SK-N-SH treated with all-trans-retinoic acid at 6 μM for 48 hours (cell line): ENCODE measurements around the gene C20orf144.

Source experiments
- ATAC-seq: fragments of 200-7000 bp; cut with Tn5 transposase; 3 replicates; pipeline ENCODE4 v1.9.1; 2020; ENCODE audit warnings: mild to moderate bottlenecking, moderate library complexity
- ARNTL ChIP-seq: fragments of 450-650 bp; formaldehyde crosslinking; IDR thresholded peaks from 2 replicates; pipeline ENCODE4 v1.5.0; 2020; ENCODE audit warnings: low read depth, mild to moderate bottlenecking, moderate library complexity, borderline replicate concordance
- BACH2 ChIP-seq: fragments of 250-450 bp; sonication (Bioruptor Pico); IDR thresholded peaks from 2 replicates; pipeline ENCODE4 v1.9.0; 2021; ENCODE audit warnings: mild to moderate bottlenecking, borderline replicate concordance
- CSDC2 ChIP-seq: fragments of 250-450 bp; sonication (Bioruptor Pico); IDR thresholded peaks from 2 replicates; pipeline ENCODE4 v1.5.0; 2020; ENCODE audit warnings: mild to moderate bottlenecking, moderate library complexity
- ESRRG ChIP-seq: fragments of 250-450 bp; sonication (Bioruptor Pico); IDR thresholded peaks from 2 replicates; pipeline ENCODE4 v1.6.1; 2021; ENCODE audit warnings: mild to moderate bottlenecking
- GLIS3 ChIP-seq: fragments of 250-450 bp; sonication (Bioruptor Pico); IDR thresholded peaks from 2 replicates; pipeline ENCODE4 v1.5.0; 2020; ENCODE audit warnings: mild to moderate bottlenecking, moderate library complexity
- ISL1 ChIP-seq: fragments of 250-450 bp; sonication (Bioruptor Pico); IDR thresholded peaks from 2 replicates; pipeline ENCODE4 v2.1.2; 2022; ENCODE audit warnings: mild to moderate bottlenecking, moderate library complexity
- OSR1 ChIP-seq: fragments of 250-450 bp; sonication (Bioruptor Pico); IDR thresholded peaks from 2 replicates; pipeline ENCODE4 v1.8.0; 2022; ENCODE audit warnings: moderate library complexity, mild to moderate bottlenecking, inconsistent platforms
- PPARA ChIP-seq: fragments of 250-450 bp; sonication (Bioruptor Pico); IDR thresholded peaks from 2 replicates; pipeline ENCODE4 v1.5.0; 2020; ENCODE audit warnings: mild to moderate bottlenecking, borderline replicate concordance
- RARB ChIP-seq: fragments of 250-450 bp; sonication (Bioruptor Pico); IDR thresholded peaks from 2 replicates; pipeline ENCODE4 v1.8.0; 2021; ENCODE audit warnings: mild to moderate bottlenecking, moderate library complexity
- SNAI2 ChIP-seq: fragments of 250-450 bp; sonication (Bioruptor Pico); IDR thresholded peaks from 2 replicates; pipeline ENCODE4 v1.5.0; 2020; ENCODE audit warnings: mild to moderate bottlenecking, moderate library complexity
- TCF4 ChIP-seq: fragments of 250-450 bp; sonication (Bioruptor Pico); IDR thresholded peaks from 2 replicates; pipeline ENCODE4 v1.8.0; 2021; ENCODE audit warnings: mild to moderate bottlenecking, moderate library complexity, borderline replicate concordance
- TOX ChIP-seq: fragments of 250-450 bp; sonication (Bioruptor Pico); IDR thresholded peaks from 2 replicates; pipeline ENCODE4 v1.8.0; 2021; ENCODE audit warnings: mild to moderate bottlenecking, moderate library complexity, borderline replicate concordance
- ZC3H10 ChIP-seq: fragments of 250-450 bp; sonication (Bioruptor Pico); IDR thresholded peaks from 2 replicates; pipeline ENCODE4 v1.5.1; 2021; ENCODE audit warnings: mild to moderate bottlenecking, moderate library complexity
- ZFP3 ChIP-seq: fragments of 250-450 bp; sonication (Bioruptor Pico); IDR thresholded peaks from 2 replicates; pipeline ENCODE4 v1.5.0; 2020; ENCODE audit warnings: mild to moderate bottlenecking, moderate library complexity
- ZFP30 ChIP-seq: fragments of 450-650 bp; formaldehyde crosslinking; IDR thresholded peaks from 2 replicates; pipeline ENCODE4 v1.5.0; 2022; ENCODE audit warnings: mild to moderate bottlenecking, moderate library complexity
- ZNF565 ChIP-seq: fragments of 450-650 bp; formaldehyde crosslinking; conservative IDR thresholded peaks from 2 replicates; pipeline ENCODE4 v1.5.0; 2020; ENCODE audit warnings: low read depth, mild to moderate bottlenecking, moderate library complexity
- ZNF70 ChIP-seq: fragments of 450-650 bp; formaldehyde crosslinking; IDR thresholded peaks from 2 replicates; pipeline ENCODE4 v1.5.0; 2020; ENCODE audit warnings: mild to moderate bottlenecking, moderate library complexity
- ZNF8 ChIP-seq: fragments of 450-650 bp; formaldehyde crosslinking; IDR thresholded peaks from 2 replicates; pipeline ENCODE4 v1.5.0; 2020; ENCODE audit warnings: mild to moderate bottlenecking, moderate library complexity
- TF ChIP-seq, protein P1 (sequence below): fragments of 250-450 bp; sonication (Bioruptor Pico); IDR thresholded peaks from 2 replicates; pipeline ENCODE4 v1.8.0; 2021; ENCODE audit warnings: low read depth, mild to moderate bottlenecking, moderate library complexity, borderline replicate concordance
- TF ChIP-seq, protein P2 (sequence below): fragments of 250-450 bp; sonication (Bioruptor Pico); IDR thresholded peaks from 2 replicates; pipeline ENCODE4 v1.5.0; 2020; ENCODE audit warnings: mild to moderate bottlenecking, moderate library complexity
- TF ChIP-seq, protein P3 (sequence below): fragments of 250-450 bp; sonication (Bioruptor Pico); IDR thresholded peaks from 2 replicates; pipeline ENCODE4 v1.8.0; 2020; ENCODE audit warnings: mild to moderate bottlenecking, moderate library complexity, borderline replicate concordance
- TF ChIP-seq, protein P4 (sequence below): fragments of 250-450 bp; sonication (Bioruptor Pico); IDR thresholded peaks from 2 replicates; pipeline ENCODE4 v1.5.1; 2021; ENCODE audit warnings: mild to moderate bottlenecking, moderate library complexity

The C20orf144 gene

DNA sequence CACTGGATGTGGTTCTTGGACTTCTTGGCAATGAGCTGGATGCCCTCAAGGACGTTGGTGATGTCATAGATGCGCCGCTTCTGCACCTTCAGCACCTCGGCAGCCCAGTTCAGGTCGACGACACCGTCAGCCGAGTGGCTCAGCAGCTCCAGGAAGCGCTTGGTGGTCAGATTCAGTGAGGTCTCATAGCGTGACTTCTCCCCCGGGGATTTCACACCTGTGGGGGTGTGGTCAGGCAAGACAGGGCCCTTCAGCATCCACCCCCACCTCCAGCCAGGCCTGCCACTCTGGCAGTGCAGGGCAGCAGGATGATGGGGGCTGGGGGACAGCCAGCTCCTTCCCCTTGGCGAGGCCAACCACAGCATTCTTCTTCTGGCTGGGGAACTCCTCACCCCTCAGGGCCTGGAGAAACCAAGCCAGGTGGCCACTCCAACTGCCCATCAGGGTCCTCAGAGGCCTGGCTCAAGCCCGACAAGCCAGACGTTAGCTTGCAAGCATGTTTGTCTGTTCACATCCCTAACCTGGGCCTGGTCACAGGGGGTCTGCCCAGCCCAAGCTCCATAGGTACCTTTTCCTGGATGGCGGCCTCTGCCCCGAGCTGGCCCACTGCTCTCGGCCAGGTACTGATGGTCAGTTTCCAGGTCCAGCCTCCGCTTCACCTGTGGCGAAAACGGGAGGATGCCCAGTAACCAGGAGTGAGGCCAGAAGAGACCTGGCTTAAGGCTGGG lies 17.8 kb downstream of the C20orf144 start:
- TF ChIP-seq ZC3H10 (no peak), GLIS3 (no peak), TOX (CRISPR knock-in tag) (no peak), ESRRG (CRISPR knock-in tag) (no peak), ZNF565 (CRISPR knock-in tag) (no peak), ISL1 (CRISPR knock-in tag) (no peak), ZNF8 (CRISPR knock-in tag) (no peak), ZNF70 (CRISPR knock-in tag) (no peak), ARNTL (CRISPR knock-in tag) (no peak), RARB (CRISPR knock-in tag) (no peak), SNAI2 (CRISPR knock-in tag) (no peak), PPARA (CRISPR knock-in tag) (no peak)
- ATAC-seq = no peak

DNA sequence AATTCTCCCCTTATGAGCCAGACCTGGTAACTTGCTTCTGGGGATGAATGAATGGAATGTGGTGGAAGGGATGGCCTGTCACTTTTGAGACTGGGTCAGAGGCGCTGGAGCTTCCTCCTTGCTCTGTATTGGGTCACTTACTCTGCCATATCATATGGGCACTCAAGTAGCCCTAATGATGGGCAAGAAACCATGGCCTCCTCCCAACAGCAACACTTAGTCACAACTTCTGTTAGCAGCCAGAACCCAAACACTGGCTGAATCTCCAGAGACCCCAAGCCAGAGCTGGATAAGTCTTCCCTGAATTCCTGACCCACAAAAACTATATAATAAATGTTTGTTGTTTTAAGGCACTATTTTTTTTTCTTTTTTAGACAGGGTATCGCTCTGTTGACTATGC lies 18.6 kb downstream of the C20orf144 start:
- ATAC-seq = no peak
- TF ChIP-seq TCF4 (CRISPR knock-in tag) = no peak
- TF ChIP-seq ZNF8 (CRISPR knock-in tag) = no peak
- TF ChIP-seq ISL1 (CRISPR knock-in tag) = no peak
- TF ChIP-seq, protein P1, sequence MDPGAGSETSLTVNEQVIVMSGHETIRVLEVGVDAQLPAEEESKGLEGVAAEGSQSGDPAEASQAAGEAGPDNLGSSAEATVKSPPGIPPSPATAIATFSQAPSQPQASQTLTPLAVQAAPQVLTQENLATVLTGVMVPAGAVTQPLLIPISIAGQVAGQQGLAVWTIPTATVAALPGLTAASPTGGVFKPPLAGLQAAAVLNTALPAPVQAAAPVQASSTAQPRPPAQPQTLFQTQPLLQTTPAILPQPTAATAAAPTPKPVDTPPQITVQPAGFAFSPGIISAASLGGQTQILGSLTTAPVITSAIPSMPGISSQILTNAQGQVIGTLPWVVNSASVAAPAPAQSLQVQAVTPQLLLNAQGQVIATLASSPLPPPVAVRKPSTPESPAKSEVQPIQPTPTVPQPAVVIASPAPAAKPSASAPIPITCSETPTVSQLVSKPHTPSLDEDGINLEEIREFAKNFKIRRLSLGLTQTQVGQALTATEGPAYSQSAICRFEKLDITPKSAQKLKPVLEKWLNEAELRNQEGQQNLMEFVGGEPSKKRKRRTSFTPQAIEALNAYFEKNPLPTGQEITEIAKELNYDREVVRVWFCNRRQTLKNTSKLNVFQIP = no peak
- TF ChIP-seq TOX (CRISPR knock-in tag) = no peak
- no peak for TF ChIP-seq ESRRG (CRISPR knock-in tag)
- TF ChIP-seq GLIS3 = no peak
- no peak for TF ChIP-seq OSR1 (CRISPR knock-in tag)
- TF ChIP-seq, protein P2, sequence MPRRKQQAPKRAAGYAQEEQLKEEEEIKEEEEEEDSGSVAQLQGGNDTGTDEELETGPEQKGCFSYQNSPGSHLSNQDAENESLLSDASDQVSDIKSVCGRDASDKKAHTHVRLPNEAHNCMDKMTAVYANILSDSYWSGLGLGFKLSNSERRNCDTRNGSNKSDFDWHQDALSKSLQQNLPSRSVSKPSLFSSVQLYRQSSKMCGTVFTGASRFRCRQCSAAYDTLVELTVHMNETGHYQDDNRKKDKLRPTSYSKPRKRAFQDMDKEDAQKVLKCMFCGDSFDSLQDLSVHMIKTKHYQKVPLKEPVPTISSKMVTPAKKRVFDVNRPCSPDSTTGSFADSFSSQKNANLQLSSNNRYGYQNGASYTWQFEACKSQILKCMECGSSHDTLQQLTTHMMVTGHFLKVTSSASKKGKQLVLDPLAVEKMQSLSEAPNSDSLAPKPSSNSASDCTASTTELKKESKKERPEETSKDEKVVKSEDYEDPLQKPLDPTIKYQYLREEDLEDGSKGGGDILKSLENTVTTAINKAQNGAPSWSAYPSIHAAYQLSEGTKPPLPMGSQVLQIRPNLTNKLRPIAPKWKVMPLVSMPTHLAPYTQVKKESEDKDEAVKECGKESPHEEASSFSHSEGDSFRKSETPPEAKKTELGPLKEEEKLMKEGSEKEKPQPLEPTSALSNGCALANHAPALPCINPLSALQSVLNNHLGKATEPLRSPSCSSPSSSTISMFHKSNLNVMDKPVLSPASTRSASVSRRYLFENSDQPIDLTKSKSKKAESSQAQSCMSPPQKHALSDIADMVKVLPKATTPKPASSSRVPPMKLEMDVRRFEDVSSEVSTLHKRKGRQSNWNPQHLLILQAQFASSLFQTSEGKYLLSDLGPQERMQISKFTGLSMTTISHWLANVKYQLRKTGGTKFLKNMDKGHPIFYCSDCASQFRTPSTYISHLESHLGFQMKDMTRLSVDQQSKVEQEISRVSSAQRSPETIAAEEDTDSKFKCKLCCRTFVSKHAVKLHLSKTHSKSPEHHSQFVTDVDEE = no peak
- no peak for TF ChIP-seq ZNF565 (CRISPR knock-in tag)
- TF ChIP-seq, protein P3, sequence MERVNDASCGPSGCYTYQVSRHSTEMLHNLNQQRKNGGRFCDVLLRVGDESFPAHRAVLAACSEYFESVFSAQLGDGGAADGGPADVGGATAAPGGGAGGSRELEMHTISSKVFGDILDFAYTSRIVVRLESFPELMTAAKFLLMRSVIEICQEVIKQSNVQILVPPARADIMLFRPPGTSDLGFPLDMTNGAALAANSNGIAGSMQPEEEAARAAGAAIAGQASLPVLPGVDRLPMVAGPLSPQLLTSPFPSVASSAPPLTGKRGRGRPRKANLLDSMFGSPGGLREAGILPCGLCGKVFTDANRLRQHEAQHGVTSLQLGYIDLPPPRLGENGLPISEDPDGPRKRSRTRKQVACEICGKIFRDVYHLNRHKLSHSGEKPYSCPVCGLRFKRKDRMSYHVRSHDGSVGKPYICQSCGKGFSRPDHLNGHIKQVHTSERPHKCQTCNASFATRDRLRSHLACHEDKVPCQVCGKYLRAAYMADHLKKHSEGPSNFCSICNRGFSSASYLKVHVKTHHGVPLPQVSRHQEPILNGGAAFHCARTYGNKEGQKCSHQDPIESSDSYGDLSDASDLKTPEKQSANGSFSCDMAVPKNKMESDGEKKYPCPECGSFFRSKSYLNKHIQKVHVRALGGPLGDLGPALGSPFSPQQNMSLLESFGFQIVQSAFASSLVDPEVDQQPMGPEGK (CRISPR knock-in tag) = no peak
- TF ChIP-seq SNAI2 (CRISPR knock-in tag) = no peak
- TF ChIP-seq BACH2 (CRISPR knock-in tag) = no peak
- TF ChIP-seq CSDC2 (CRISPR knock-in tag) = no peak
- TF ChIP-seq, protein P4, sequence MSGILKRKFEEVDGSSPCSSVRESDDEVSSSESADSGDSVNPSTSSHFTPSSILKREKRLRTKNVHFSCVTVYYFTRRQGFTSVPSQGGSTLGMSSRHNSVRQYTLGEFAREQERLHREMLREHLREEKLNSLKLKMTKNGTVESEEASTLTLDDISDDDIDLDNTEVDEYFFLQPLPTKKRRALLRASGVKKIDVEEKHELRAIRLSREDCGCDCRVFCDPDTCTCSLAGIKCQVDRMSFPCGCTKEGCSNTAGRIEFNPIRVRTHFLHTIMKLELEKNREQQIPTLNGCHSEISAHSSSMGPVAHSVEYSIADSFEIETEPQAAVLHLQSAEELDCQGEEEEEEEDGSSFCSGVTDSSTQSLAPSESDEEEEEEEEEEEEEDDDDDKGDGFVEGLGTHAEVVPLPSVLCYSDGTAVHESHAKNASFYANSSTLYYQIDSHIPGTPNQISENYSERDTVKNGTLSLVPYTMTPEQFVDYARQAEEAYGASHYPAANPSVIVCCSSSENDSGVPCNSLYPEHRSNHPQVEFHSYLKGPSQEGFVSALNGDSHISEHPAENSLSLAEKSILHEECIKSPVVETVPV = no peak
- TF ChIP-seq ZNF70 (CRISPR knock-in tag) = no peak
- no peak for TF ChIP-seq ZFP3 (CRISPR knock-in tag)
- no peak for TF ChIP-seq PPARA (CRISPR knock-in tag)
- TF ChIP-seq ZFP30 = no peak
- TF ChIP-seq ZC3H10 = no peak

DNA sequence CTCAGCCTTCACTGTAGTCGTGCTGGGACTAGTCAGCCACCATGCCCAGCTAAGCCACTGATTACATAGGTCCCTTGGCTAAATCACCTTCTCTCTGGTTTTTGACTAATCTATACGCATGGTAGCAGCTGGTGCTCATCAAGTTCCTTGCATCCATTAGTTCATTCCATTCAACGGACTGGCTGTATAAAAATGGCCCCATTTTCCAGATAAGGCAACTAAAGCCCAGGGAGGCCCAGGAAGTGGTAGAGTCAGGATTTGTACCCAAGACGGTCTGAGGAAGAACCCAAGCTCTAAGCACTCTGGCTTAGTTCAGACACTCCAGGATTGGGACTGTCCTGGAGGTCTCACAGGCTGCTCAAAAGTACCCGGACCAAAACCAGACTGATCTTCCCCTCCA lies 19.2 kb downstream of the C20orf144 start:
- TF ChIP-seq, protein P3 (CRISPR knock-in tag) = no peak
- TF ChIP-seq ZFP3 (CRISPR knock-in tag) (no peak), SNAI2 (CRISPR knock-in tag) (no peak), BACH2 (CRISPR knock-in tag) (no peak), RARB (CRISPR knock-in tag) (no peak), PPARA (CRISPR knock-in tag) (no peak), CSDC2 (CRISPR knock-in tag) (no peak), TCF4 (CRISPR knock-in tag) (no peak)
- no peak for ATAC-seq
